HG03159 (cell line): ENCODE data around the gene OXLD1.
A peak's percentile ranks its signal among the peaks of the same experiment; 100 is the strongest.

Source experiments
- ATAC-seq: cut with Tn5 transposase; IDR thresholded peaks from one replicate; pipeline ENCODE4 v1.9.1; 2021; ENCODE audit warnings: mild to moderate bottlenecking, moderate library complexity; ENCODE audit not compliant: unreplicated experiment

Gene OXLD1

GRCh38 chr17:81655378-81656117 lies 10.9 kb downstream of the OXLD1 start:
- ATAC-seq: no peak

DNA sequence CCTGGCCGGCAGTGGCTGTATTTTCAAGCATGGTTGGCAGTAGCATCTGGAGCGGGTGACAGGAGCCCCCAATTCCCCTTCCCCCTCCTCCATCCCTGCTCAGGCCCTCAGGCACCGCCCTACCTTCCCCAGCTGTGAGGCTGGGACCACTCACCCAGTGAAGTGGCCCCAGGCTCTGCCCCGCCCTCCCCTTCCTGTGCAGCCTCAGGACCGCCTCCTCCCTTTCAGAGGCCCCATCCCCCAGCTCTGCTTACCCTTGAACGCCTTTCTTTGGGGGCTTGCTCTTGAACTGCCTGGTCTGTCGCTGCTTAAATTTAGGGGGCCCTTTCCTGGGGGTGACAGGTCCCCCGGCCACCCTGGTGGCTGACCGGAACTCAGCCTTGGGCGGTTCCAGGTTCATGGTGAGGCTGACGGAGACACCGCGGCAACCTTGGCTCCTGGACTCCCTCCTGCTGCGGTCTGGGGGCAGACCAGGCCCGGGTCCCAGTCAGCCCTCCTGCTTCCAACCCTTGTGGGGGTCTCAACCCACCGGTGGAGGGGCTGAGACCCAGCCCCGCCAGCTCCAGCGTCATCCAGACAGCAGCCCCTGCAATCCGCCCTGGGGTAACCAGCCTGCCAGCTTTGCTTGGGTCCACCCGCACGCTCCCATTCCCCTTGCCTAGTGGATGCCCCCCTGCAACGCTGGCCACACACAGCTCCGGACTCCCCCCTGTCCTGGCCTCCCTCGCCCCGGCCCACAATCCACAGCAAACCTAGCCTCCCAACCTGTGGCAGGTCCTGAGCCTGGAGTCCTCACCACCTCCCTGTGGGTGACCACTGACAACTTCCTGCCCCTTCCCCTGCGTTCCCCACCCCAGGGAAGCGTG lies 13.3 kb downstream of the OXLD1 start:
- no peak for ATAC-seq

- no peak for ATAC-seq
These were observed 14.7 kb downstream of the OXLD1 start for GRCh38 chr17:81651692-81652091.

GRCh38 chr17:81650951-81651350 lies 15.5 kb downstream of the OXLD1 start:
- ATAC-seq: no peak

GRCh38 chr17:81648707-81649085 lies 17.7 kb downstream of the OXLD1 start:
- no peak for ATAC-seq

- no peak for ATAC-seq
These were observed 18.2 kb downstream of the OXLD1 start for GRCh38 chr17:81648013-81648706.

DNA sequence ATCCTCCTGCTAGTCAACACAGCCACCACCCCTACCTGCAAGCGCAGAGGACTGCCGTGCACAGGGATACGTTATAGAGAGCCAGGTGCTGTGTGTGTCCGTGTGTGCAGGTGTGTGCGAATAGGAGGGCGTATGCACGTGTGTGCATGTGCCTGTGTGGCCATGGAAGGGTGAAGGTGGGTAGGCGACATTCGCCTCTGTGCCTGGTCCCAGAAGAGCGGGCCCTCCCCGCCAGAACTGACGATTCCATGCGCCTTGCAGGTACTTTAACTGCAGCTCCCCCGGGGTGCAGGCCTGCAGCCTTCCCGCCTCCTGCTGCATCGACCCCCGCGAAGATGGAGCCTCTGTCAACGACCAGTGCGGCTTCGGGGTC lies 18.8 kb downstream of the OXLD1 start:
- ATAC-seq: no peak

DNA sequence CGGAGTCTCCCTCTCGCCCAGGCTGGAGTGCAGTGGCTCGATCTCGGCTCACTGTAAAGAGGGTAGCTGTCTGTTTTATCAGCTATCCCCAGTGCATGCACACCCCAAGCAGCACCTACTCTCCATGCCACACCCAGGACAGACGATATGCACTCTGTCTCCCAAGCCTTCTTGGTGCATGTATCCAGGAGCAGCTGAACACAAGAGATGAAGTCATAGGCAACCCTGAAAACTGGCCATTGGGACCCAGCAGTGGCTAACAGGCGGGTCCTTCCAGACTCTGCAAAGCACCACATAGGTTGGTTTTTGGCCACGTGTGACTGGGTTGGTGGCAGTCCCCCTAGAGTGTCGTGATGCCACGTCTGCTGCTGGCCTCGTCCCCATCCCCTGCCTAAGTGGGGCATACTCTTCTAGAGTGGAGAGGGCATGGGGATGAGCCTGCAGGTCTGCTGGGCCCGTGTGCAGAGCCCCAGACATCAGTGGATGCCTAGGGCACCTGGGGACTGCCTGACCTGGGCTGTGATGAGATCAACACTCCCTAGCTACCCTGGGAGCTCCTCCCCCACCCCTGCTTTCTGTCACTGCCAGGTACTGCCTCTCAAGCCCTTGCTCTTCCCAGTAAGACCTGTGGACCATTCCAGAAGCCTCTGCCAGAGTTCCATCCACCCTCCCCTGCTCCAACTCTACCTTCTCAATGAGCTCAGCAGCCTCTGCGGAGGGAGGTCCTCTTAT lies 19.4 kb downstream of the OXLD1 start:
- no peak for ATAC-seq

DNA sequence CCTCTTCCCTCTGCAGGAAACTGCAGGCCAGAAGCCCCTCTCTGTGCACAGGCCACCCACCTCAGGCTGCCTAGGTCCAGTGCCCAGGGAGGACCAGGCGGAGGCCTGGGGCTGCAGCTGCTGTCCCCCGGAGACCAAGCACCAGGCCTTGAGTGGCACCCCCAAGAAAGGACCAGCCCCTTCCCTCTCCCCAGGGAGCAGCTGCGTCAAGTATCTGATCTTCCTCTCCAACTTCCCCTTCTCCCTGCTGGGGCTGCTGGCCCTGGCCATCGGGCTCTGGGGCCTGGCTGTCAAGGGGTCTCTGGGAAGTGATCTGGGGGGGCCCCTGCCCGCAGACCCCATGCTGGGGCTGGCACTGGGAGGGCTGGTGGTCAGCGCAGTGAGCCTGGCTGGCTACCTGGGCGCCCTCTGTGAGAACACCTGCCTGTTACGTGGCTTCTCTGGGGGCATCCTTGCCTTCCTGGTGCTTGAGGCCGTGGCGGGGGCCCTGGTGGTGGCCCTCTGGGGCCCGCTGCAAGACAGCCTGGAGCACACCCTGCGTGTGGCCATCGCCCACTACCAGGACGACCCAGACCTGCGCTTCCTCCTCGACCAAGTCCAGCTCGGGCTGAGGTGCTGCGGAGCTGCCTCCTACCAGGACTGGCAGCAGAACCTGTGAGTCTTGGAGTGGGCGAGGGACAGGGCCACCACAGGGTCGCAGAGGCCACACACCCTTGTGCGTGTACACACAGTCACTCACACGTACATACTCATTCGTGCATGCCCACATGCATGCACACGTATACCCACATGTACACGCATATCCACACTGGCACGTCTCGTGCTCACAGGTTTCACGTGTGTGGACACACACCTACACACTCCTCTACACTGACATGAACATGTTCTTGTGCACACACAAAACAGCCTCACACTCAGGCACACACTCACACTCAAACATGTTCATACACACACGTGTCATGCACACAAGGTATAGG lies 21.1 kb downstream of the OXLD1 start:
- no peak for ATAC-seq

DNA sequence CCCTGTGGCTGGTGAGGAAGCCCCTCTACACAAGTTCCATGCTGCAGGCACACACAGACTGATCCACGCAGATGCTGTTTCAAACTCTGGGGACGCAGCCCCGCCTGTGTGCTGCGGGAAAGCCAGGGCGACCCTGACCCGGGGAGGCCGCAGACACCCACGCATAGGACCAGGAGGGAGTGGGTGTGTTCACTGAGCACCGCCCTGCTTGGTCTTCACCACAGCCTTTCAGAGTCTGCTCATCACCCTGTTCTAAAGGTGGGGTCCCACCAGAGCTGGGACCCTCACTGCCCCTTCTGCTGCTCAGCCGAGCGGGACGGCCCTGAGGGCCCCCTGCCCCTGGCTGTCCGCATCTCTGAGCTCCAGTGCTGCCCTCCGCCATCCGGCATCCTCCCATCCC lies 21.9 kb downstream of the OXLD1 start:
- no peak for ATAC-seq

- ATAC-seq: no peak
These were observed 24.4 kb downstream of the OXLD1 start for GRCh38 chr17:81641825-81642489.

- no peak for ATAC-seq
These were observed 26.4 kb downstream of the OXLD1 start for GRCh38 chr17:81640011-81640410.

GRCh38 chr17:81638683-81639082 lies 27.7 kb downstream of the OXLD1 start:
- ATAC-seq: no peak

DNA sequence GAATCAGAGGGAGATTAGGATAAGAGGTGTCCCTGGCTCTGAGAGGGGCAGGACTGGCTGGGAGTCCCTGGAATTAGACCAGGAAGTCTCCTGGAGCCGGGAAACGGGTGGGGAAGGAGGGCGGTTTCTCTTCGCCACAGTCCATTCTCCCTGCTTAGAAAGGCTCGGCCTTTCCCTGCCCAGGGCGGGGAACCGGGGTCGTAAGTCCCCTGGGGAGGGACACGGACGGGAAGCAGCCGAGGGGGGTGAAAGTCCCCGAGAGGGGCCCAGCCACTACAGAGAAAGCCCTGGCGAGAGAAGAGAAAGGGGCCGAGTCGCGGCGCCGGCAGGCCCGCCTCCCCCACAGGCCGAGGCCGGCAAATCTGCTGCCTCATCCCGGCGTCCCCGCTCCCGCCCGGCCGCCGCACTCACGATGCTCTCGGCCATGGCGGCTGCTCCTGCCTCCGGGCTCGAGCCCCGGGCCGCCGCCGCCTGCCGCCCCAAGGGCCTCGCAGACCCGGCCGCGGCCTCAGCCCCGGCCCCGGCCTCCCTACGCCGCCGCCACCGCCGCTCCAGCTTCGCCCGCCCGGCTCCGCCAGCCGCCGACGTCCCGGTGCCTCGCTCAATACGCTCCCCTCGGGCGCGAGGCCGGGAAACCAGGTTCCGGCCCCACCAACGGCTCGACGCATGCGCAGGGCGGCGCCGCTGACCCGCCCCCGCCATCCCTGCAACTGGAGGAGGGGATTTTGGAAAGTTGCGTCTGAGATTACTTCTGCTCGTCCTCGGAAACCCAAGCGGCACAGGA lies 29.7 kb downstream of the OXLD1 start, which contains the start of the genes NPLOC4 and TSPAN10:
TSS of gene NPLOC4 (minus strand) at position 608 of the 784 bp plus-strand sequence. CDS start at position 426, 182 bp downstream.
TSS of gene TSPAN10 (plus strand) at position 692 of the 784 bp plus-strand sequence. CDS start 5,217 bp downstream, outside the sequence.
- peak; percentile 88 for ATAC-seq

DNA sequence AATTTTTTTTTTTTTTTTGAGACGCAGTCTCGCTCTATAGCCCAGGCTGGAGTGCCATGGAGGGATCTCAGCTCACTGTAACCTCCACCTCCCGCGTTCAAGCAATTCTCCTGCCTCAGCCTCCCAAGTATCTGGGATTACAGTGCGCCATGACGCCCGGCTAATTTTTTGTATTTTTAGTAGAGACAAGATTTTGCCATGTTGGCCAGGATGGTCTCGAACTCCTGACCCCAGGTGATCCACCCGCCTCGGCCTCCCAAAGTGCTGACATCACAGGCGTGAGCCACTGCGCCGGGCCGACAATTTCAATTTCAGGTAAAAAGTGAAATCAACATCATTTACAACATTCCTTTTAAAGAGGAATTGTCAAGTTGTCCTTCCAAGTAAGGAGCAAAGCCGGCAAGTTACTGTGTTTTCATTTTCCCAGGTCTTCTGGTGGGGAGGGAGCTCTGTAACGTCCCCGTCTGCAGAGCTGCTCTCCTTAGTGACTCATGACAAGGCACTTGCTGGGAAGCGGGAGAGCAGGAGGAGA lies 30.4 kb downstream of the OXLD1 start:
- ATAC-seq: no peak

- ATAC-seq: no peak
These were observed 31.0 kb downstream of the OXLD1 start for GRCh38 chr17:81635431-81635830.

DNA sequence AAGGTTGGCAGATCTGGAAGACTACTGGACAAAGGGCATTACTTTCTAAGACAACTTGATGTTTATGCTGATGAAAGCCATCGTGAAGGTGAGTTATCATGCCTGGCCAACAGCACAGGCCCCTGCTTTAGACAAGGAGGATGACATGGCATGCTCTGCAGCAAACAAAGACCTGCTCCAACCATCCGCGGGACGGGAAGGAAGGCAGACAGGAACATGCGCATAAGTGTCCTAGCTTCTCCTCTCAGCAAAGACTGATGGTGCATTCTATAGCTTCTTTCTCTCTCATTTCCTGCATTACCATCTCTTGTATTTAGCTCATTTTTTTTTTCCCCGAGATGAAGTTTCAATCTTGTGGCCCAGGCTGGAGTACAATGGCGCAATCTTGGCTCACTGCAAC lies 34.9 kb downstream of the OXLD1 start:
- no peak for ATAC-seq

- no peak for ATAC-seq
These were observed 36.1 kb downstream of the OXLD1 start for GRCh38 chr17:81630274-81630673.
